ENCODE measurements around the gene KLHL21. TPM values are rescaled to one million over a fixed set of nuclear protein-coding genes. Genes with fewer than 3 reads are reported as not detected.

Gene KLHL21
- total RNA-seq, 1 experiment from 2014 or later: 21.6 TPM

DNA sequence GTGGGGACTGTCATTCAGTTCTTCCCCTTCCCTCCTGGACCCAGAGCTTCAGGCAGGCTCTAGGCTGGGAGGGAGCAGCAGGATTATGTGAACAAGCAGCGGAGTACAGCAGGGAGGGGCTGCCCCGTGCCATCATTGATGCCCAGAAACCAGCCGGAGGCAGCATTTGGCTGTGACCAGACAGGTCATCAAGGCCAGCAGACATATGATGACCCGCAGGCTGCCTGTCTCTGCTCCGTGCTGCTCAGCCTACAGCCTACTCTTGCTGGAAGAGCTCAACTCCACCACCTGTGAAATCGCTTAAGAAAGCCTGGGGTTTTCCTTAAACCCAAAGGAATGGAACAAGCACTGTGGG, 4.9 kb downstream of the KLHL21 start:
- intact Hi-C loops (cut with micrococcal nuclease; ENCODE audit: unreplicated experiment): no loop called here
- H3K27me3 ChIP-seq (replicated peaks; ENCODE audit: control insufficient read depth, insufficient read depth, low read length): no peaks in the 10 kb centered on the region
- Mint-ChIP-seq H3K27ac (ENCODE audit: unreplicated experiment) (no peak overlapping the region), H3K4me3 (ENCODE audit: unreplicated experiment) (no peak overlapping the region), H3K4me1 (ENCODE audit: low read depth, unreplicated experiment) (no peaks in the 10 kb centered on the region), H3K9me3 (ENCODE audit: unreplicated experiment) (no peaks in the 10 kb centered on the region), H3K36me3 (ENCODE audit: insufficient read depth, unreplicated experiment) (peaks cover 73% of the 10 kb centered on the region), H3K27me3 (ENCODE audit: insufficient read depth, unreplicated experiment) (no peaks in the 10 kb centered on the region)
- TF ChIP-seq, protein P1, sequence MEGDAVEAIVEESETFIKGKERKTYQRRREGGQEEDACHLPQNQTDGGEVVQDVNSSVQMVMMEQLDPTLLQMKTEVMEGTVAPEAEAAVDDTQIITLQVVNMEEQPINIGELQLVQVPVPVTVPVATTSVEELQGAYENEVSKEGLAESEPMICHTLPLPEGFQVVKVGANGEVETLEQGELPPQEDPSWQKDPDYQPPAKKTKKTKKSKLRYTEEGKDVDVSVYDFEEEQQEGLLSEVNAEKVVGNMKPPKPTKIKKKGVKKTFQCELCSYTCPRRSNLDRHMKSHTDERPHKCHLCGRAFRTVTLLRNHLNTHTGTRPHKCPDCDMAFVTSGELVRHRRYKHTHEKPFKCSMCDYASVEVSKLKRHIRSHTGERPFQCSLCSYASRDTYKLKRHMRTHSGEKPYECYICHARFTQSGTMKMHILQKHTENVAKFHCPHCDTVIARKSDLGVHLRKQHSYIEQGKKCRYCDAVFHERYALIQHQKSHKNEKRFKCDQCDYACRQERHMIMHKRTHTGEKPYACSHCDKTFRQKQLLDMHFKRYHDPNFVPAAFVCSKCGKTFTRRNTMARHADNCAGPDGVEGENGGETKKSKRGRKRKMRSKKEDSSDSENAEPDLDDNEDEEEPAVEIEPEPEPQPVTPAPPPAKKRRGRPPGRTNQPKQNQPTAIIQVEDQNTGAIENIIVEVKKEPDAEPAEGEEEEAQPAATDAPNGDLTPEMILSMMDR (IDR thresholded peaks at IDR 0.05; ENCODE audit: insufficient read depth in 1 of 2, low read depth in 1 of 2, low read length in 1 of 2, severe bottlenecking in 1 of 2, unreplicated experiment in 1 of 2): no peak
- no TSS peak for BruUV-seq (replicated peaks)
- H3K4me1 ChIP-seq: no peaks in the 10 kb centered on the region
- peaks cover 6% of the 10 kb centered on the region for H3K36me3 ChIP-seq (ENCODE audit: control insufficient read depth, insufficient read depth, low read length)
- no peaks in the 10 kb centered on the region for H3K9me3 ChIP-seq
- H3K4me3 ChIP-seq (ENCODE audit: low read depth, low read length): no peak overlapping the region
- ChIA-PET POLR2A (no interaction called here), CTCF (no interaction called here)
- no peak for DNase-seq

DNA sequence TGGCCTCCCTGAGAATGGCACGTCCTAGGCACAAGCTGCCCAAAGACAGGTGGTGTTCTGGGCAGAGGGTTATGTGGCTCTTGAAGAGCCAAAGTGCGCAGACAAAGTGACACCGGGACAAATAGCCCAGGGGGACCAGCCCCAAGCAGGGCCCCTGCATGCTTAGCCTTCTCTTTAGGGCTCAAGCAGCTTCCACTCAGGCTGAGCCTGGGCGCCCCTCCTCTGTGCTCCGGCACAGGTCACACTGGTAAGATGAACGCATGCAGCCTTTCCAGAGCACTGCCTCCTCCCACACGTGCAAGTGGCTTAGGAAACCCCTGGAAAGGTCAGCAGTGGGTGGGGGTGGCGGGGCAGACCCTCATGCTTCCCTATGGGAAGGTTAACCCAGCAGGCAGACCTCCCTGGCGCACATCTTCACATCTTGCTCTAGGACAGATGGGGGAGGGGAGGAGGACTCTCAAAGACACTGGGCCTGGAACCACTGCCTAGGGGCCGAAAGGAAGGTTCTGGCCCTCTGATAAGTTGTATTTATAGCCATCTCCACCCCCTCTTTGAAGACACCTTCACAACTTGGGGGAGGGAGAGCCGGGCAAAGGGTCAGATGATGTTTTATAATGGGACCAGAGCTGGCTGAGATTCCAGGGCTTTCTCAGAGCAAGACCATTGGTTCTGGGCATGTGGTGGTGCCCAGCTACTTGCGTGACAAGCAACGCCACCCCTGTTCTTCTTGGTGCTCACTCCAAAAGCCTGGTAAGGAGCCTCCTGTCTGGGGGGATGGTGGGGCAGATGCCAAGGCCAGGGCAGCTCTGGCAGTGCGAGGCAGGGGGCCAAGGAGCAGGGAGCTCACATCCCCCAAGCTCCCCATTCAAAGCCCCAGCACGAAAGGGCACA, 5.5 kb downstream of the KLHL21 start:
- intact Hi-C loops (cut with micrococcal nuclease; ENCODE audit: unreplicated experiment): no loop called here
- TF ChIP-seq, protein P1 (IDR thresholded peaks at IDR 0.05; ENCODE audit: insufficient read depth in 1 of 2, low read depth in 1 of 2, low read length in 1 of 2, severe bottlenecking in 1 of 2, unreplicated experiment in 1 of 2): no peak
- Mint-ChIP-seq H3K9me3 (ENCODE audit: unreplicated experiment) (no peaks in the 10 kb centered on the region), H3K4me1 (ENCODE audit: low read depth, unreplicated experiment) (no peaks in the 10 kb centered on the region), H3K27me3 (ENCODE audit: insufficient read depth, unreplicated experiment) (no peaks in the 10 kb centered on the region), H3K27ac (ENCODE audit: unreplicated experiment) (no peak overlapping the region), H3K36me3 (ENCODE audit: insufficient read depth, unreplicated experiment) (peaks cover 73% of the 10 kb centered on the region), H3K4me3 (ENCODE audit: unreplicated experiment) (no peak overlapping the region)
- no peak for DNase-seq
- H3K4me3 ChIP-seq (ENCODE audit: low read depth, low read length): no peak overlapping the region
- POLR2A ChIA-PET: no interaction called here
- H3K27me3 ChIP-seq (replicated peaks; ENCODE audit: control insufficient read depth, insufficient read depth, low read length): no peaks in the 10 kb centered on the region
- BruUV-seq (replicated peaks): no TSS peak
- no peaks in the 10 kb centered on the region for H3K4me1 ChIP-seq
- CTCF ChIA-PET: no interaction called here
- peaks cover 6% of the 10 kb centered on the region for H3K36me3 ChIP-seq (ENCODE audit: control insufficient read depth, insufficient read depth, low read length)
- no peaks in the 10 kb centered on the region for H3K9me3 ChIP-seq

DNA sequence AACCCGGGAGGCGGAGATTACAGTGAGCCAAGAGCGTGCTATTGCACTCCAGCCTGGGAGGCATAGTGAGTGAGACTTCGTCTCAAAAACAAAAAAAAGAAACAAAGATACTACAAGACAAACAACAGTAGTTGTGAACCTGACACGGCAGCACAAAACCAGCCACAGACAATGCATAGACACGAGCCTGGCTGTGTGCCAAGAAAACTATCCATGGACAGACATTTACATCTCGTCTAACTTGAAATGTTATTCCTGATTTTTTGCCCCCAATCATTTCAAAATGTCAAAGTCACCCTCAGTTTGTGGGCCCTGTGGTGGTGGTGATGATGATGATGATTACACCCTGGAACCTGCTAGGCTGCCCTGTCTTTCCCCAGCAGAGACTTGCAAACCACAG, 6.3 kb downstream of the KLHL21 start:
- H3K27me3 ChIP-seq (replicated peaks; ENCODE audit: control insufficient read depth, insufficient read depth, low read length): no peaks in the 10 kb centered on the region
- TF ChIP-seq, protein P1 (IDR thresholded peaks at IDR 0.05; ENCODE audit: insufficient read depth in 1 of 2, low read depth in 1 of 2, low read length in 1 of 2, severe bottlenecking in 1 of 2, unreplicated experiment in 1 of 2): no peak
- no peaks in the 10 kb centered on the region for H3K4me1 ChIP-seq
- peaks cover 6% of the 10 kb centered on the region for H3K36me3 ChIP-seq (ENCODE audit: control insufficient read depth, insufficient read depth, low read length)
- intact Hi-C loops (cut with micrococcal nuclease; ENCODE audit: unreplicated experiment): no loop called here
- Mint-ChIP-seq H3K27me3 (ENCODE audit: insufficient read depth, unreplicated experiment) (no peaks in the 10 kb centered on the region), H3K4me3 (ENCODE audit: unreplicated experiment) (no peak overlapping the region), H3K4me1 (ENCODE audit: low read depth, unreplicated experiment) (no peaks in the 10 kb centered on the region), H3K9me3 (ENCODE audit: unreplicated experiment) (no peaks in the 10 kb centered on the region), H3K36me3 (ENCODE audit: insufficient read depth, unreplicated experiment) (peaks cover 70% of the 10 kb centered on the region), H3K27ac (ENCODE audit: unreplicated experiment) (no peak overlapping the region)
- no TSS peak for BruUV-seq (replicated peaks)
- no peak overlapping the region for H3K4me3 ChIP-seq (ENCODE audit: low read depth, low read length)
- ChIA-PET POLR2A (no interaction called here), CTCF (no interaction called here)
- H3K9me3 ChIP-seq: no peaks in the 10 kb centered on the region
- no peak for DNase-seq

Data from Caco-2 (cell line).